ENCODE results near the gene OLFM3. TPM values are rescaled to one million over a fixed set of nuclear protein-coding genes. Genes with fewer than 3 reads are reported as not detected.

The OLFM3 gene
- total and polyA plus RNA-seq, 2 experiments from 2014 or later = 0.21 to 0.31 TPM

- TF ChIP-seq ZNF462 (CRISPR knock-in tag; IDR thresholded peaks at IDR 0.05) (no peak), CREB1 (CRISPR knock-in tag; IDR thresholded peaks at IDR 0.05; ENCODE audit: low read depth) (no peak)
These were observed 143.8 kb downstream of the OLFM3 start (continued) for GRCh38 chr1:101852936-101853335.

GRCh38 chr1:101849356-101849755 lies 147.4 kb downstream of the OLFM3 start:
- Histone ChIP-seq H3K27me3 (ENCODE audit: insufficient read depth) (no peaks in the 10 kb centered on the region), H3K27ac (ENCODE audit: low read depth) (no peak overlapping the region), H3K36me3 (ENCODE audit: insufficient read depth) (no peaks in the 10 kb centered on the region), H3K9me2 (ENCODE audit: insufficient read depth) (no peaks in the 10 kb centered on the region), H3K4me2 (no peak overlapping the region), H3F3A (replicated peaks; ENCODE audit: low read depth) (no peaks in the 10 kb centered on the region), H3K79me2 (replicated peaks; ENCODE audit: insufficient read depth) (no peaks in the 10 kb centered on the region), H2AFZ (no peak overlapping the region), H3K4me3 (no peak overlapping the region), H3K4me1 (ENCODE audit: insufficient read depth) (peaks cover 12% of the 10 kb centered on the region), H4K20me1 (replicated peaks; ENCODE audit: insufficient read depth) (no peaks in the 10 kb centered on the region)
- DNase-seq (ENCODE audit: low spot score) (no peak), ATAC-seq (no peak)
- no peak overlapping the region for H3K4me3 Mint-ChIP-seq
- H3K9me3 Mint-ChIP-seq = no peaks in the 10 kb centered on the region
- H3K4me1 Mint-ChIP-seq = peaks cover 30% of the 10 kb centered on the region; the same call in 2 of the 3 replicates
- H3K27me3 Mint-ChIP-seq (ENCODE audit: insufficient read depth, low read depth, poor library complexity) = no peaks in the 10 kb centered on the region
- no peaks in the 10 kb centered on the region for H3K36me3 Mint-ChIP-seq (ENCODE audit: low read depth)
- H3K27ac Mint-ChIP-seq = no peak overlapping the region
- no peak for TF ChIP-seq CTCF (conservative IDR thresholded peaks at IDR 0.05; ENCODE audit: low read depth in 2 of 2)
- TF ChIP-seq STAT1 (IDR thresholded peaks at IDR 0.05; ENCODE audit: unreplicated experiment) = no peak
- no peak for TF ChIP-seq EZH2phosphoT487 (IDR thresholded peaks at IDR 0.05; ENCODE audit: unreplicated experiment)
- TF ChIP-seq NANOG (IDR thresholded peaks at IDR 0.05; ENCODE audit: borderline replicate concordance) = no peak
- TF ChIP-seq CREB1 (CRISPR knock-in tag; IDR thresholded peaks at IDR 0.05; ENCODE audit: low read depth) = no peak
- TF ChIP-seq POLR2AphosphoS5 (IDR thresholded peaks at IDR 0.05; ENCODE audit: low read depth) = no peak
- TF ChIP-seq ETS1 (IDR thresholded peaks at IDR 0.05) = no peak
- TF ChIP-seq JUNB (IDR thresholded peaks at IDR 0.05; ENCODE audit: unreplicated experiment) = no peak
- no peak for TF ChIP-seq ZNF331 (CRISPR knock-in tag; IDR thresholded peaks at IDR 0.05; ENCODE audit: low read depth)
- TF ChIP-seq REST (IDR thresholded peaks at IDR 0.05; ENCODE audit: unreplicated experiment) = no peak
- no peak for TF ChIP-seq ZNF114 (CRISPR knock-in tag; IDR thresholded peaks at IDR 0.05)
